Measurements from ENCODE around the gene NPLOC4.
"Not testable (repeated sequence)": the region's sequence is repeated elsewhere in the genome, so short reads cannot be mapped to it uniquely, and the experiment has no call there.

NPLOC4 gene

GRCh38 chr17:81636505-81637288, at the start of gene NPLOC4, which contains the start of gene TSPAN10:
Gene NPLOC4, minus strand, starts transcription at chr17:81637112. Its CDS starts 182 bp downstream, at chr17:81636930.
Gene TSPAN10, plus strand, starts transcription at chr17:81637196. Its CDS starts 5,217 bp downstream, at chr17:81642413.
- DNase-seq = peak; percentile 61

- DNase-seq = no peak
Observed at GRCh38 chr17:81686614-81687013, 49.7 kb upstream of the NPLOC4 start.

GRCh38 chr17:81685108-81685507, 48.2 kb upstream of the NPLOC4 start:
- DNase-seq = no peak

GRCh38 chr17:81684442-81684911, 47.6 kb upstream of the NPLOC4 start:
- DNase-seq = no peak

GRCh38 chr17:81683584-81684441, 46.9 kb upstream of the NPLOC4 start, which contains the start of the genes ARL16 and HGS:
Gene ARL16, minus strand, starts transcription at chr17:81683797. Its CDS starts 44 bp downstream, at chr17:81683753.
Gene HGS, plus strand, starts transcription at chr17:81684011. Its CDS starts 56 bp downstream, at chr17:81684067.
- peak; percentile 99 for DNase-seq

- DNase-seq = no peak
Observed at GRCh38 chr17:81683208-81683583, 46.3 kb upstream of the NPLOC4 start.

- no peak for DNase-seq
Observed at GRCh38 chr17:81682565-81683207, 45.8 kb upstream of the NPLOC4 start.

GRCh38 chr17:81681672-81682071, 44.8 kb upstream of the NPLOC4 start:
- DNase-seq = peak; percentile 69

- no peak for DNase-seq
Observed at GRCh38 chr17:81680150-81680549, 43.2 kb upstream of the NPLOC4 start.

- no peak for DNase-seq
Observed at GRCh38 chr17:81676906-81677305, 40.0 kb upstream of the NPLOC4 start.

GRCh38 chr17:81675515-81676221, 38.8 kb upstream of the NPLOC4 start:
- DNase-seq = not testable (repeated sequence)

- no peak for DNase-seq
Observed at GRCh38 chr17:81673561-81674258, 36.8 kb upstream of the NPLOC4 start.

- no peak for DNase-seq
Observed at GRCh38 chr17:81672954-81673353, 36.0 kb upstream of the NPLOC4 start.

GRCh38 chr17:81672504-81672903, 35.6 kb upstream of the NPLOC4 start:
- no peak for DNase-seq

- DNase-seq = no peak
Observed at GRCh38 chr17:81667754-81668153, 30.8 kb upstream of the NPLOC4 start.

- peak; percentile 95 for DNase-seq
Observed at GRCh38 chr17:81666342-81667191, 29.7 kb upstream of the NPLOC4 start, which contains the start of the genes CCDC137 and OXLD1. Gene CCDC137, plus strand, starts transcription at chr17:81666737. Its CDS starts 30 bp downstream, at chr17:81666767. Gene OXLD1, minus strand, starts transcription at chr17:81666605. Its CDS starts 28 bp downstream, at chr17:81666577.

- no peak for DNase-seq
Observed at GRCh38 chr17:81666092-81666341, 29.1 kb upstream of the NPLOC4 start.

GRCh38 chr17:81665205-81666091, 28.5 kb upstream of the NPLOC4 start:
- DNase-seq = no peak

GRCh38 chr17:81664051-81664470, 27.1 kb upstream of the NPLOC4 start:
- DNase-seq = no peak

GRCh38 chr17:81662002-81662401, 25.1 kb upstream of the NPLOC4 start:
- no peak for DNase-seq

Data from NCI-H1092 (cell line).